HEK293 (cell line): ENCODE measurements around the gene BLMH.

Experiments used
- CTCF ChIA-PET: fragments of 350-600 bp; formaldehyde crosslinking; extraction: SDS; loops from one replicate; lab custom pipeline; 2021; ENCODE audit warnings: antibody characterized with exemption; lab: Yijun Ruan, JAX
- POLR2A ChIA-PET: fragments of 300-600 bp; formaldehyde crosslinking; extraction: SDS; loops from one replicate; lab custom pipeline; 2020; ENCODE audit warnings: antibody characterized with exemption, inconsistent platforms; lab: Yijun Ruan, JAX
- H3K27ac ChIP-seq: fragments of 200-500 bp; sonication (Bioruptor generic); 2 replicates; pipeline ENCODE4 v1.5.1; 2014; ENCODE audit warnings: low read depth, low read length, control low read depth, inconsistent platforms; ENCODE audit errors: extremely low read depth
- H3K36me3 ChIP-seq, 2 experiments: fragments of 200-500 bp in 1 of 2; sonication (Bioruptor generic) in 1 of 2; 1 replicate in 1 of 2; 2 replicates in 1 of 2; pipeline ENCODE4 v1.5.1; 2014 to 2017; ENCODE audit warnings: inconsistent platforms in 2 of 2, low read length in 2 of 2; ENCODE audit not compliant: control insufficient read depth in 2 of 2, insufficient read depth in 1 of 2
- H3K4me1 ChIP-seq: fragments of 200-500 bp; sonication (Bioruptor generic); 2 replicates; pipeline ENCODE4 v1.5.1; 2014; ENCODE audit warnings: mild to moderate bottlenecking, low read length, inconsistent platforms; ENCODE audit not compliant: control insufficient read depth, insufficient read depth
- H3K4me3 ChIP-seq: 2 replicates; pipeline ENCODE4 v1.5.1; 2011; ENCODE audit warnings: low read depth, mild to moderate bottlenecking, control low read depth, low read length, moderate library complexity
- H3K9me3 ChIP-seq: fragments of 200-500 bp; sonication (Bioruptor generic); 2 replicates; pipeline ENCODE4 v1.5.1; 2014; ENCODE audit warnings: low read depth, low read length, inconsistent platforms; ENCODE audit not compliant: control insufficient read depth, insufficient read depth
- KLF1 ChIP-seq: fragments of 450-650 bp; formaldehyde crosslinking; IDR thresholded peaks from 2 replicates; pipeline ENCODE4 v1.5.1; 2016; ENCODE audit warnings: missing biosample characterization, missing genetic modification characterization
- PRDM2 ChIP-seq: fragments of 450-650 bp; formaldehyde crosslinking; IDR thresholded peaks from 2 replicates; pipeline ENCODE4 v1.5.1; 2016; ENCODE audit warnings: missing biosample characterization, missing genetic modification characterization, borderline replicate concordance
- REPIN1 ChIP-seq: fragments of 450-650 bp; formaldehyde crosslinking; IDR thresholded peaks from 2 replicates; pipeline ENCODE4 v1.5.1; 2017; ENCODE audit warnings: missing biosample characterization, missing genetic modification characterization, low read depth
- SETDB1 ChIP-seq: IDR thresholded peaks from one replicate; pipeline ENCODE4 v1.6.1; 2017; ENCODE audit warnings: mild to moderate bottlenecking, low read length, moderate library complexity, mixed read lengths; ENCODE audit not compliant: insufficient read length
- ZFP41 ChIP-seq: fragments of 450-650 bp; formaldehyde crosslinking; IDR thresholded peaks from 2 replicates; pipeline ENCODE4 v1.5.1; 2016; ENCODE audit warnings: missing biosample characterization, missing genetic modification characterization, borderline replicate concordance
- ZNF114 ChIP-seq: fragments of 450-650 bp; formaldehyde crosslinking; IDR thresholded peaks from 2 replicates; pipeline ENCODE4 v1.5.0; 2017; ENCODE audit warnings: missing biosample characterization, missing genetic modification characterization
- ZNF121 ChIP-seq: fragments of 450-650 bp; formaldehyde crosslinking; IDR thresholded peaks from 2 replicates; pipeline ENCODE4 v1.5.1; 2016; ENCODE audit warnings: missing biosample characterization, missing genetic modification characterization
- ZNF2 ChIP-seq: fragments of 450-650 bp; formaldehyde crosslinking; IDR thresholded peaks from 2 replicates; pipeline ENCODE4 v1.5.1; 2016; ENCODE audit warnings: missing biosample characterization, missing genetic modification characterization
- ZNF202 ChIP-seq: fragments of 450-650 bp; formaldehyde crosslinking; IDR thresholded peaks from 2 replicates; pipeline ENCODE4 v1.5.1; 2016; ENCODE audit warnings: missing biosample characterization, missing genetic modification characterization, borderline replicate concordance
- ZNF23 ChIP-seq: fragments of 450-650 bp; formaldehyde crosslinking; IDR thresholded peaks from 2 replicates; pipeline ENCODE4 v1.5.1; 2016; ENCODE audit warnings: missing biosample characterization, missing genetic modification characterization, borderline replicate concordance
- ZNF239 ChIP-seq: fragments of 450-650 bp; formaldehyde crosslinking; IDR thresholded peaks from 2 replicates; pipeline ENCODE4 v1.5.1; 2016; ENCODE audit warnings: missing biosample characterization, missing genetic modification characterization
- ZNF510 ChIP-seq: fragments of 450-650 bp; formaldehyde crosslinking; IDR thresholded peaks from 2 replicates; pipeline ENCODE4 v1.5.1; 2018; ENCODE audit warnings: mild to moderate bottlenecking, missing genetic modification characterization, missing biosample characterization; ENCODE audit not compliant: insufficient replicate concordance
- ZNF645 ChIP-seq: fragments of 450-650 bp; formaldehyde crosslinking; IDR thresholded peaks from 2 replicates; pipeline ENCODE4; 2016; ENCODE audit warnings: missing biosample characterization, missing genetic modification characterization
- ZNF664 ChIP-seq: fragments of 450-650 bp; formaldehyde crosslinking; IDR thresholded peaks from 2 replicates; pipeline ENCODE4 v1.5.1; 2016; ENCODE audit warnings: missing biosample characterization, missing genetic modification characterization
- ZNF776 ChIP-seq: fragments of 450-650 bp; formaldehyde crosslinking; IDR thresholded peaks from 2 replicates; pipeline ENCODE4 v1.5.0; 2017; ENCODE audit warnings: missing biosample characterization, missing genetic modification characterization, borderline replicate concordance
- TF ChIP-seq, protein P1 (sequence below): fragments of 450-650 bp; formaldehyde crosslinking; IDR thresholded peaks from 2 replicates; pipeline ENCODE4 v1.5.1; 2016; ENCODE audit warnings: missing biosample characterization, missing genetic modification characterization
- TF ChIP-seq, protein P2 (sequence below): fragments of 450-650 bp; IDR thresholded peaks from 2 replicates; pipeline ENCODE4 v1.5.1; 2018; ENCODE audit warnings: missing biosample characterization, mild to moderate bottlenecking, missing genetic modification characterization
- TF ChIP-seq, protein P3 (sequence below): fragments of 450-650 bp; formaldehyde crosslinking; IDR thresholded peaks from 2 replicates; pipeline ENCODE4 v1.5.1; 2016; ENCODE audit warnings: missing biosample characterization, missing genetic modification characterization

The BLMH gene

DNA sequence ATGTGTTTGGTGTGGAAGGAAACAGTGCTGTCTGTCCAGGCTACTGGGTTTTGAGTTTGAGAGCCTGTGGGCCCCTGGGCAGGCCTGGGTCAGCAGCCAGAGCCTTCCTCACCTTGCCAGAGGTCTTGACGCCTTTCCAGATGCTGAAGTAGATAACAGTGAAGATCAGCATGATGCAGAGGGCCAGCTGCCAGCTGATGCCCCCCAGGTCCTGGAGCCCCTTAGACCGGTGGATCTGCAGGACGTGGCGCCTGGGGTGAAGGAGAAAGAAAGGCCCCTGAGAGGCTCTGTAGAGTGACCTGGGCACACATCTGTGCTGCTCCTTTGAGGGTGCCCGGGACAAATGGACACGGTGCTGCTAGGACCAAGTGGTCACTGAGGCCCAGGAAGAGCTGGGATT is 74.7 kb downstream of the BLMH start (continued):
- TF ChIP-seq, protein P1, sequence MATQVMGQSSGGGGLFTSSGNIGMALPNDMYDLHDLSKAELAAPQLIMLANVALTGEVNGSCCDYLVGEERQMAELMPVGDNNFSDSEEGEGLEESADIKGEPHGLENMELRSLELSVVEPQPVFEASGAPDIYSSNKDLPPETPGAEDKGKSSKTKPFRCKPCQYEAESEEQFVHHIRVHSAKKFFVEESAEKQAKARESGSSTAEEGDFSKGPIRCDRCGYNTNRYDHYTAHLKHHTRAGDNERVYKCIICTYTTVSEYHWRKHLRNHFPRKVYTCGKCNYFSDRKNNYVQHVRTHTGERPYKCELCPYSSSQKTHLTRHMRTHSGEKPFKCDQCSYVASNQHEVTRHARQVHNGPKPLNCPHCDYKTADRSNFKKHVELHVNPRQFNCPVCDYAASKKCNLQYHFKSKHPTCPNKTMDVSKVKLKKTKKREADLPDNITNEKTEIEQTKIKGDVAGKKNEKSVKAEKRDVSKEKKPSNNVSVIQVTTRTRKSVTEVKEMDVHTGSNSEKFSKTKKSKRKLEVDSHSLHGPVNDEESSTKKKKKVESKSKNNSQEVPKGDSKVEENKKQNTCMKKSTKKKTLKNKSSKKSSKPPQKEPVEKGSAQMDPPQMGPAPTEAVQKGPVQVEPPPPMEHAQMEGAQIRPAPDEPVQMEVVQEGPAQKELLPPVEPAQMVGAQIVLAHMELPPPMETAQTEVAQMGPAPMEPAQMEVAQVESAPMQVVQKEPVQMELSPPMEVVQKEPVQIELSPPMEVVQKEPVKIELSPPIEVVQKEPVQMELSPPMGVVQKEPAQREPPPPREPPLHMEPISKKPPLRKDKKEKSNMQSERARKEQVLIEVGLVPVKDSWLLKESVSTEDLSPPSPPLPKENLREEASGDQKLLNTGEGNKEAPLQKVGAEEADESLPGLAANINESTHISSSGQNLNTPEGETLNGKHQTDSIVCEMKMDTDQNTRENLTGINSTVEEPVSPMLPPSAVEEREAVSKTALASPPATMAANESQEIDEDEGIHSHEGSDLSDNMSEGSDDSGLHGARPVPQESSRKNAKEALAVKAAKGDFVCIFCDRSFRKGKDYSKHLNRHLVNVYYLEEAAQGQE (tag by site-specific recombination) = no peak

- no peak for TF ChIP-seq ZNF776 (tag by site-specific recombination)
- TF ChIP-seq, protein P2, sequence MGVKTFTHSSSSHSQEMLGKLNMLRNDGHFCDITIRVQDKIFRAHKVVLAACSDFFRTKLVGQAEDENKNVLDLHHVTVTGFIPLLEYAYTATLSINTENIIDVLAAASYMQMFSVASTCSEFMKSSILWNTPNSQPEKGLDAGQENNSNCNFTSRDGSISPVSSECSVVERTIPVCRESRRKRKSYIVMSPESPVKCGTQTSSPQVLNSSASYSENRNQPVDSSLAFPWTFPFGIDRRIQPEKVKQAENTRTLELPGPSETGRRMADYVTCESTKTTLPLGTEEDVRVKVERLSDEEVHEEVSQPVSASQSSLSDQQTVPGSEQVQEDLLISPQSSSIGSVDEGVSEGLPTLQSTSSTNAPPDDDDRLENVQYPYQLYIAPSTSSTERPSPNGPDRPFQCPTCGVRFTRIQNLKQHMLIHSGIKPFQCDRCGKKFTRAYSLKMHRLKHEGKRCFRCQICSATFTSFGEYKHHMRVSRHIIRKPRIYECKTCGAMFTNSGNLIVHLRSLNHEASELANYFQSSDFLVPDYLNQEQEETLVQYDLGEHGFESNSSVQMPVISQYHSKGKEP (tag by site-specific recombination) = no peak
- TF ChIP-seq ZNF645 (tag by site-specific recombination) = no peak
- TF ChIP-seq, all 188 proteins: peak for 0
- H3K36me3 ChIP-seq = no peaks in the 10 kb centered on the region
- CTCF ChIA-PET = interaction anchor here (0.5 to 1.2 kb wide), 6 partner anchors 10 to 719 kb away, joined by 3 to 5 read pairs (median 3); no protein-coding TSS in a partner anchor
- H3K27ac ChIP-seq = no peak overlapping the region
- no peak overlapping the region for H3K4me3 ChIP-seq
- no peaks in the 10 kb centered on the region for H3K9me3 ChIP-seq
- H3K4me1 ChIP-seq = no peaks in the 10 kb centered on the region
- POLR2A ChIA-PET = no interaction called here
Measured at GRCh38 chr17:30212750-30213149, 79.0 kb downstream of the BLMH start.

GRCh38 chr17:30211371-30211770 is 80.4 kb downstream of the BLMH start:
- Histone ChIP-seq H3K4me1 (no peaks in the 10 kb centered on the region), H3K4me3 (no peak overlapping the region), H3K36me3 (no peaks in the 10 kb centered on the region), H3K27ac (no peak overlapping the region), H3K9me3 (no peaks in the 10 kb centered on the region)
- ChIA-PET POLR2A (no interaction called here), CTCF (no interaction called here)
- TF ChIP-seq ZNF23 (tag by site-specific recombination) = no peak
- TF ChIP-seq, protein P3, sequence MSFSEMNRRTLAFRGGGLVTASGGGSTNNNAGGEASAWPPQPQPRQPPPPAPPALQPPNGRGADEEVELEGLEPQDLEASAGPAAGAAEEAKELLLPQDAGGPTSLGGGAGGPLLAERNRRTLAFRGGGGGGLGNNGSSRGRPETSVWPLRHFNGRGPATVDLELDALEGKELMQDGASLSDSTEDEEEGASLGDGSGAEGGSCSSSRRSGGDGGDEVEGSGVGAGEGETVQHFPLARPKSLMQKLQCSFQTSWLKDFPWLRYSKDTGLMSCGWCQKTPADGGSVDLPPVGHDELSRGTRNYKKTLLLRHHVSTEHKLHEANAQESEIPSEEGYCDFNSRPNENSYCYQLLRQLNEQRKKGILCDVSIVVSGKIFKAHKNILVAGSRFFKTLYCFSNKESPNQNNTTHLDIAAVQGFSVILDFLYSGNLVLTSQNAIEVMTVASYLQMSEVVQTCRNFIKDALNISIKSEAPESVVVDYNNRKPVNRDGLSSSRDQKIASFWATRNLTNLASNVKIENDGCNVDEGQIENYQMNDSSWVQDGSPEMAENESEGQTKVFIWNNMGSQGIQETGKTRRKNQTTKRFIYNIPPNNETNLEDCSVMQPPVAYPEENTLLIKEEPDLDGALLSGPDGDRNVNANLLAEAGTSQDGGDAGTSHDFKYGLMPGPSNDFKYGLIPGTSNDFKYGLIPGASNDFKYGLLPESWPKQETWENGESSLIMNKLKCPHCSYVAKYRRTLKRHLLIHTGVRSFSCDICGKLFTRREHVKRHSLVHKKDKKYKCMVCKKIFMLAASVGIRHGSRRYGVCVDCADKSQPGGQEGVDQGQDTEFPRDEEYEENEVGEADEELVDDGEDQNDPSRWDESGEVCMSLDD (tag by site-specific recombination) = no peak
- no peak for TF ChIP-seq SETDB1
- TF ChIP-seq ZNF776 (tag by site-specific recombination) = no peak
- TF ChIP-seq ZNF2 (tag by site-specific recombination) = no peak
- no peak for TF ChIP-seq ZNF664 (tag by site-specific recombination)
- no peak for TF ChIP-seq ZNF239 (tag by site-specific recombination)
- TF ChIP-seq ZNF202 (tag by site-specific recombination) = no peak
- no peak for TF ChIP-seq ZNF121 (tag by site-specific recombination)
- TF ChIP-seq ZNF114 = no peak
- no peak for TF ChIP-seq PRDM2 (tag by site-specific recombination)
- no peak for TF ChIP-seq ZFP41 (tag by site-specific recombination)
- no peak for TF ChIP-seq KLF1 (tag by site-specific recombination)
- TF ChIP-seq ZNF510 = no peak
- TF ChIP-seq REPIN1 (tag by site-specific recombination) = no peak
